ENCODE measurements around the gene ADAMTSL4.

Gene ADAMTSL4

GRCh38 chr1:150548632-150549495, at the start of gene ADAMTSL4:
TSS of gene ADAMTSL4 (plus strand) at chr1:150549408. CDS start at chr1:150552289, 2,881 bp downstream.
- peak; percentile 70 for DNase-seq (ENCODE audit: insufficient read length, low spot score)
- FAIRE-seq: no peak

- no peak for FAIRE-seq
- no peak for DNase-seq (ENCODE audit: insufficient read length, low spot score)
Measured at GRCh38 chr1:150505431-150505830, 43.8 kb upstream of the ADAMTSL4 start.

- DNase-seq (ENCODE audit: insufficient read length, low spot score) (no peak), FAIRE-seq (no peak)
Measured at GRCh38 chr1:150507912-150508864, 41.0 kb upstream of the ADAMTSL4 start, which contains the start of gene ECM1. TSS of gene ECM1 (plus strand) at chr1:150508109. CDS start at chr1:150508210, 101 bp downstream.

GRCh38 chr1:150508982-150509381, 40.2 kb upstream of the ADAMTSL4 start:
- DNase-seq (ENCODE audit: insufficient read length, low spot score): no peak
- FAIRE-seq: no peak

GRCh38 chr1:150511551-150511950, 37.7 kb upstream of the ADAMTSL4 start:
- DNase-seq (ENCODE audit: insufficient read length, low spot score): no peak
- no peak for FAIRE-seq

- FAIRE-seq (no peak), DNase-seq (ENCODE audit: insufficient read length, low spot score) (no peak)
Measured at GRCh38 chr1:150511985-150512660, 37.1 kb upstream of the ADAMTSL4 start.

- DNase-seq (ENCODE audit: insufficient read length, low spot score): no peak
- no peak for FAIRE-seq
Measured at GRCh38 chr1:150512846-150513245, 36.4 kb upstream of the ADAMTSL4 start.

GRCh38 chr1:150513351-150513791, 35.8 kb upstream of the ADAMTSL4 start:
- no peak for DNase-seq (ENCODE audit: insufficient read length, low spot score)
- FAIRE-seq: no peak

- FAIRE-seq (no peak), DNase-seq (ENCODE audit: insufficient read length, low spot score) (no peak)
Measured at GRCh38 chr1:150514260-150514659, 34.9 kb upstream of the ADAMTSL4 start.

- DNase-seq (ENCODE audit: insufficient read length, low spot score): no peak
- no peak for FAIRE-seq
Measured at GRCh38 chr1:150514913-150515327, 34.3 kb upstream of the ADAMTSL4 start.

- FAIRE-seq (peak; percentile 79), DNase-seq (ENCODE audit: insufficient read length, low spot score) (peak; percentile 96)
Measured at GRCh38 chr1:150515328-150516049, 33.7 kb upstream of the ADAMTSL4 start, which contains the start of gene FALEC. TSS of gene FALEC (plus strand) at chr1:150515752.

- DNase-seq (ENCODE audit: insufficient read length, low spot score): no peak
- FAIRE-seq: no peak
Measured at GRCh38 chr1:150516050-150516591, 33.1 kb upstream of the ADAMTSL4 start.

GRCh38 chr1:150516616-150517015, 32.6 kb upstream of the ADAMTSL4 start:
- no peak for FAIRE-seq

GRCh38 chr1:150521196-150521968, 27.8 kb upstream of the ADAMTSL4 start:
- no peak for FAIRE-seq
- DNase-seq (ENCODE audit: insufficient read length, low spot score): no peak

More at GRCh38 chr1:150516616-150517015, 32.6 kb upstream of the ADAMTSL4 start:
- DNase-seq (ENCODE audit: insufficient read length, low spot score): no peak

GRCh38 chr1:150525348-150525747, 23.9 kb upstream of the ADAMTSL4 start:
- no peak for FAIRE-seq
- DNase-seq (ENCODE audit: insufficient read length, low spot score): no peak

GRCh38 chr1:150528196-150528595, 21.0 kb upstream of the ADAMTSL4 start:
- no peak for FAIRE-seq
- no peak for DNase-seq (ENCODE audit: insufficient read length, low spot score)

- DNase-seq (ENCODE audit: insufficient read length, low spot score) (no peak), FAIRE-seq (no peak)
Measured at GRCh38 chr1:150529017-150529416, 20.2 kb upstream of the ADAMTSL4 start.

GRCh38 chr1:150530491-150531159, 18.6 kb upstream of the ADAMTSL4 start:
- no peak for DNase-seq (ENCODE audit: insufficient read length, low spot score)
- FAIRE-seq: no peak

All from GM19239 (cell line).